Tibial artery (tissue), 4 donors: Measurements from ENCODE around the gene CACNA1C.

Experiments
- DNase-seq, 2 donors: peaks; one replicate each; pipeline ENCODE4 v3.0.0-alpha.2; 2019
- H3K27ac ChIP-seq, 2 donors: fragments of 200-600 bp; sonication (generic) in 1 of 2; 1 replicate in 1 of 2; 2 replicates in 1 of 2; pipeline ENCODE4 v1.5.1; 2018 to 2019; ENCODE audit warnings: mild to moderate bottlenecking in 1 of 2
- H3K27me3 ChIP-seq, 2 donors: fragments of 200-600 bp; sonication (generic) in 1 of 2; one replicate each; pipeline versions ENCODE4 v1.5.1 to v1.6.0; 2016 to 2019
- H3K36me3 ChIP-seq, 3 donors: fragments of 200-600 bp; sonication (generic) in 2 of 3; one replicate each; pipeline ENCODE4 v1.5.1; 2016 to 2019; ENCODE audit warnings: mild to moderate bottlenecking in 2 of 3
- H3K4me1 ChIP-seq, 4 donors: fragments of 200-600 bp; sonication (generic) in 2 of 4; 1 replicate in 3 of 4; 2 replicates in 1 of 4; pipeline ENCODE4 v1.5.1; 2016 to 2019
- H3K4me3 ChIP-seq, 2 donors: fragments of 200-600 bp; sonication (generic) in 1 of 2; 1 replicate in 1 of 2; 2 replicates in 1 of 2; pipeline ENCODE4 v1.5.1; 2018 to 2019; ENCODE audit warnings: mild to moderate bottlenecking in 2 of 2
- H3K9me3 ChIP-seq, 3 donors: fragments of 200-600 bp; sonication (generic) in 1 of 3; one replicate each; pipeline ENCODE4 v1.5.1; 2016 to 2019
- intact Hi-C: fragments of 100-400 bp; cut with DNase I; formaldehyde crosslinking; loops from one replicate; pipeline ENCODE4 v1.15.0; 2023; ENCODE audit warnings: low total_unique reads
- TF ChIP-seq, protein P1 (sequence below), 2 experiments: fragments of 200-600 bp in 1 of 2; fragments of 450-650 bp in 1 of 2; IDR thresholded peaks; one replicate each; pipeline ENCODE4 v1.5.1; 2017 to 2019; ENCODE audit warnings: antibody characterized with exemption in 2 of 2, mild to moderate bottlenecking in 1 of 2, moderate library complexity in 1 of 2

The CACNA1C gene

DNA sequence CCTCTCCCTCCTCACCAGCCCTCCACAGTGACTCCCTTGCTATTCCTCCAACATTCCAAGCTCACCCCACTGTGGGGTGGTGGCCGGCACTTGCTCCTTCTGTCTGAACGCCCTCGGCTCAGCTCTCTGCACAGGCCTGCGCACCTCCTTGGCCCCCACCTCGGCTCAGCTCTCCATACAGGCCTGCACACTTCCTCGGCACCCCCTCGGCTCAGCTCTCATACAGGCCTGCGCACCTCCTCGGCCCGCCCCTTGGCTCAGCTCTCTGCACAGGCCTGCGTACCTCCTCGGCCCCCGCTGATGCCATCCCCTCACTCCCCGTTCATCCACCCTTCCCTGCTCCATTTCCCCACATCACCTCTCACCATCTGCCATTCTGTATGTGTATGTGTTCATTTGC lies 409.3 kb downstream of the CACNA1C start:
- no peaks in the 10 kb centered on the region for H3K27me3 ChIP-seq
- TF ChIP-seq, protein P1, sequence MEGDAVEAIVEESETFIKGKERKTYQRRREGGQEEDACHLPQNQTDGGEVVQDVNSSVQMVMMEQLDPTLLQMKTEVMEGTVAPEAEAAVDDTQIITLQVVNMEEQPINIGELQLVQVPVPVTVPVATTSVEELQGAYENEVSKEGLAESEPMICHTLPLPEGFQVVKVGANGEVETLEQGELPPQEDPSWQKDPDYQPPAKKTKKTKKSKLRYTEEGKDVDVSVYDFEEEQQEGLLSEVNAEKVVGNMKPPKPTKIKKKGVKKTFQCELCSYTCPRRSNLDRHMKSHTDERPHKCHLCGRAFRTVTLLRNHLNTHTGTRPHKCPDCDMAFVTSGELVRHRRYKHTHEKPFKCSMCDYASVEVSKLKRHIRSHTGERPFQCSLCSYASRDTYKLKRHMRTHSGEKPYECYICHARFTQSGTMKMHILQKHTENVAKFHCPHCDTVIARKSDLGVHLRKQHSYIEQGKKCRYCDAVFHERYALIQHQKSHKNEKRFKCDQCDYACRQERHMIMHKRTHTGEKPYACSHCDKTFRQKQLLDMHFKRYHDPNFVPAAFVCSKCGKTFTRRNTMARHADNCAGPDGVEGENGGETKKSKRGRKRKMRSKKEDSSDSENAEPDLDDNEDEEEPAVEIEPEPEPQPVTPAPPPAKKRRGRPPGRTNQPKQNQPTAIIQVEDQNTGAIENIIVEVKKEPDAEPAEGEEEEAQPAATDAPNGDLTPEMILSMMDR (IDR thresholded peaks at IDR 0.05): no peak
- no peak overlapping the region for H3K27ac ChIP-seq
- H3K4me3 ChIP-seq: no peak overlapping the region
- intact Hi-C loops: no loop called here
- H3K36me3 ChIP-seq: peaks cover 0 to 49% (median 49%) of the 10 kb centered on the region in 3 donors
- H3K4me1 ChIP-seq: no peaks in the 10 kb centered on the region
- no peak for DNase-seq
- H3K9me3 ChIP-seq: no peaks in the 10 kb centered on the region

DNA sequence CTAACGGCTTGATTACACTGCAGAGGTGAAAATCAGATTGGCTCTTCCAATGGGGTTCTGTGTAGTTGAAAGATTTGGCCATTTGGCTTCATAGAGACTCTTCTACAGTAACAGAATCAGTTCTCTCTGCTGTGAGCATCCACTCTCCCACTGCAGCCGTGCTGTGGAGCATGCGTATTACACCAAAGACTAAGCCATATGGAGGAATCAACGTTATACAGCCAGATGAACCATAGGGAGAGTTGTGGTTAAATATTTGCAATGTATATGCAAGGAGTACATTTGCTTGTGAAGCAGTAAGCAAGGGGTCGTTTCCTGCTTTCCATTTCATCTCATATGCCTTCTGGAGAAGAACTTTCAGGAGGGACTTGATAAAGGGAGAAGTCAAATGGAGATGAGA lies 410.9 kb downstream of the CACNA1C start:
- Histone ChIP-seq H3K27me3 (no peaks in the 10 kb centered on the region), H3K4me1 (no peaks in the 10 kb centered on the region), H3K4me3 (no peak overlapping the region), H3K27ac (no peak overlapping the region), H3K9me3 (no peaks in the 10 kb centered on the region), H3K36me3 (peaks cover 0 to 41% (median 40%) of the 10 kb centered on the region in 3 donors)
- DNase-seq: no peak
- intact Hi-C loops: no loop called here
- TF ChIP-seq, protein P1 (IDR thresholded peaks at IDR 0.05): no peak

DNA sequence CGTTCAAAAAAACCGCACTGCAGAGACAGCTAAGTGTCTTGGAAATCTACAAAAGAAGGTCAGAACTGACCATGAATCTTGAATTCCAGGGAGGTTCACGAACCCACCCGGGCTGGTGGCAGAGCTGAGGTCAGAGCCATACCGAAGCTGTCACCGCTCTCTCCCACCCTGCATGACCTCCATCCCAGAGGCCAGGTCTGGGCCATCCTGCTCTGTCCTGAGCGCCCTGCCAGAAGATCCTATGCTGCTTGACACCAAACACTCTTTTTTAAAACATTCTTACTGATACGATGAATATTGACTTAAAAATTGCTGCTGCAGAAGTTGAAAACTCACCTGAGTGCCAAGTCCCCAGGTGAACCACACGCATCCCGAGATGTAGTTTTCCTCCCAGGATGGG lies 412.9 kb downstream of the CACNA1C start:
- intact Hi-C loops: no loop called here
- no peak for DNase-seq
- TF ChIP-seq, protein P1 (IDR thresholded peaks at IDR 0.05): no peak

DNA sequence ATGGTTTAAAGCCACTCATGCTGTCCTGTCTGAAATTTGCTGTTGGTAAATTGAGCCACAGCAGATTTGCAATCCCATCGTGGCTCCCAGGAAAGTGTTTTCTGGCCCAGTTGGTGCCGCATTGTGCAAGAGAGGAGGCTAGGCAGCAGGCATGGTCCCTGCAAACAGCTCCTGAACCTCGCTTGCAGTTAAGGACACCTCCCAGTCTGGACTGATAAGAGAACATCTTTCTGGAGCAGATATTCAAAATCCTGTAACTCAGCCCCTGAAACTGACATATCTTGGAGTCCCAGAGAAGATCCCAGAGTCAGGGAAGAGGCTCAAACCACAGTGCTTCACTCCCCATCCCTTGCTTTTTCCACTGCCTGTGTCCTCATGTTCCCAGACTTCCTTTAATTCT lies 413.4 kb downstream of the CACNA1C start:
- intact Hi-C loops: no loop called here
- DNase-seq: no peak

More for the DNA sequence above, 412.9 kb downstream of the CACNA1C start:
- no peaks in the 10 kb centered on the region for H3K4me1 ChIP-seq
- no peaks in the 10 kb centered on the region for H3K27me3 ChIP-seq
- no peak overlapping the region for H3K4me3 ChIP-seq
- H3K36me3 ChIP-seq: peaks cover 0 to 30% (median 25%) of the 10 kb centered on the region in 3 donors
- H3K9me3 ChIP-seq: no peaks in the 10 kb centered on the region
- no peak overlapping the region for H3K27ac ChIP-seq

DNA sequence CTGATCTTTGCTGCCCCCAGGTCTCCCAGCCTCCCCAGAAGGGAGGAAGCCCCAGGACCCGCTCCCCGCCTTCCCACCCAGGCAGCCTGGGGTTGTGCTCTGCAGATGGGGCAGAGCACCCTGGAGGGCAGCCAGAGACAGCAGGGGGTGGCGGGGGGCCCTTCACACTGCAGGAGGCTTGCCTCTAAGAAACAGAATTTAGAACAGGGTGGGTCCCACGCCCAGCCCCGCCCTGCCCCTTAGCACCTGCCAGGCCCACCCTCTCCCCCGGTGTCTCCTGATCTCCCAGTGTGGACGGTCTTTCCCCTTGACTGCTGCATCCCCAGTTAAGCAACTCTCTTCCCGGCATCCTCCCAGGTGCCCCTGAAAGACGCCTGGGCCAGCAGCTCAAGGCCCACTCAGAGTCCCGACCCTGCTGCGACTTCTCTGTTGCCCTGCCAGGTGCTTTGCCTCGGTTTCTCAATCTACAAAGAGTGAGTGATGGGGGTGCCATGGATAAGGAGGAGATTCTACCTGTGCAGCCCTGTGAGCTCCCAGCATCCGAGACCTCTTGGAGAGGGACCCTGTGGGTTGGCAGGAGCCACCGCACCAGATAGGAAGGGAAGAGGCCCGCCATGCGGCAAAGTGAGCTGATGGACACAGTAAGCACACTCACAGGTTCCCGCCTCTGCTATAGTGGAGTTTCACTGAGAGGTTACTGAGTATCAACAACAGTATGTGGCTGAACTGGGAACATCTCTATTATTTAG lies 414.8 kb downstream of the CACNA1C start:
- H3K36me3 ChIP-seq: peaks cover 0 to 19% (median 8%) of the 10 kb centered on the region in 3 donors
- TF ChIP-seq, protein P1 (IDR thresholded peaks at IDR 0.05): no peak
- intact Hi-C loops: no loop called here

More for the DNA sequence above, 413.4 kb downstream of the CACNA1C start:
- Histone ChIP-seq H3K27ac (no peak overlapping the region), H3K4me3 (no peak overlapping the region), H3K9me3 (no peaks in the 10 kb centered on the region), H3K4me1 (no peaks in the 10 kb centered on the region), H3K27me3 (no peaks in the 10 kb centered on the region), H3K36me3 (peaks cover 0 to 30% (median 20%) of the 10 kb centered on the region in 3 donors)
- TF ChIP-seq, protein P1 (IDR thresholded peaks at IDR 0.05): no peak

More for the DNA sequence above, 414.8 kb downstream of the CACNA1C start:
- H3K4me3 ChIP-seq: no peak overlapping the region
- no peak for DNase-seq
- no peaks in the 10 kb centered on the region for H3K4me1 ChIP-seq
- no peak overlapping the region for H3K27ac ChIP-seq
- H3K9me3 ChIP-seq: no peaks in the 10 kb centered on the region
- H3K27me3 ChIP-seq: no peaks in the 10 kb centered on the region
